ENCODE data around the gene CADPS2.

DNA sequence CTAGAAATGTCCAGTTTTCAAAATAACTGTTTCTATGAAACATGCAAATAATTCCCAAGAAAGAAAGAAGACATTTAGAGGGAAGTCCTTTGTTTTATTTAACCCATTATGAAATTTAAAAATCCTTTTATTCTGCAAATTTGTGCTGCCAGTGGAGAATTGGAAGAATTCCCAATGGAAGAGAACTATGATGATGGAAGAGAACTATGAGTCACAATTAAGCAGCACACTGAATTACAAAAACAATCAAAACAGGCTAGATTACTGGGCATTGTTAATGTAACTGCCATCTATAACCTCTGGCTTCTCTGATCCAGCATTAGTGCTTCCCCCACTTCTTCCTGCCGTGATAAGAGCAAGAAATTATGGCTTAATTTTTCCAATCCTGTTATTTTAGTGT lies 455.6 kb downstream of the CADPS2 start:
- TF ChIP-seq, protein P1, sequence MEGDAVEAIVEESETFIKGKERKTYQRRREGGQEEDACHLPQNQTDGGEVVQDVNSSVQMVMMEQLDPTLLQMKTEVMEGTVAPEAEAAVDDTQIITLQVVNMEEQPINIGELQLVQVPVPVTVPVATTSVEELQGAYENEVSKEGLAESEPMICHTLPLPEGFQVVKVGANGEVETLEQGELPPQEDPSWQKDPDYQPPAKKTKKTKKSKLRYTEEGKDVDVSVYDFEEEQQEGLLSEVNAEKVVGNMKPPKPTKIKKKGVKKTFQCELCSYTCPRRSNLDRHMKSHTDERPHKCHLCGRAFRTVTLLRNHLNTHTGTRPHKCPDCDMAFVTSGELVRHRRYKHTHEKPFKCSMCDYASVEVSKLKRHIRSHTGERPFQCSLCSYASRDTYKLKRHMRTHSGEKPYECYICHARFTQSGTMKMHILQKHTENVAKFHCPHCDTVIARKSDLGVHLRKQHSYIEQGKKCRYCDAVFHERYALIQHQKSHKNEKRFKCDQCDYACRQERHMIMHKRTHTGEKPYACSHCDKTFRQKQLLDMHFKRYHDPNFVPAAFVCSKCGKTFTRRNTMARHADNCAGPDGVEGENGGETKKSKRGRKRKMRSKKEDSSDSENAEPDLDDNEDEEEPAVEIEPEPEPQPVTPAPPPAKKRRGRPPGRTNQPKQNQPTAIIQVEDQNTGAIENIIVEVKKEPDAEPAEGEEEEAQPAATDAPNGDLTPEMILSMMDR (IDR thresholded peaks at IDR 0.05; ENCODE audit: insufficient read depth, low read length), result no peak
- TF ChIP-seq POLR2AphosphoS5 (IDR thresholded peaks at IDR 0.05; ENCODE audit: low read depth), result no peak

Data from HL-60 (cell line).